ENCODE results near the gene RHOF. TPM values are rescaled to one million over a fixed set of nuclear protein-coding genes. Genes with fewer than 3 reads are reported as not detected.

The RHOF gene
- total RNA-seq, 6 experiments from 2014 or later = 3.2 to 4.2 (median 3.6) TPM

- no peak overlapping the region for H3K27ac Mint-ChIP-seq
- H3K36me3 Mint-ChIP-seq (ENCODE audit: low read depth) = no peaks in the 10 kb centered on the region
- peaks cover 7% of the 10 kb centered on the region for H3K27me3 Mint-ChIP-seq (ENCODE audit: insufficient read depth)
- H3K4me3 Mint-ChIP-seq = no peak overlapping the region
- no peak for DNase-seq
- H3K4me1 Mint-ChIP-seq (ENCODE audit: low read depth) = peaks cover 25% of the 10 kb centered on the region
- no peak for TF ChIP-seq CTCF (IDR thresholded peaks at IDR 0.05)
- no peaks in the 10 kb centered on the region for H3K9me3 Mint-ChIP-seq
Measured at GRCh38 chr12:121779422-121779895, 14.0 kb downstream of the RHOF start.

DNA sequence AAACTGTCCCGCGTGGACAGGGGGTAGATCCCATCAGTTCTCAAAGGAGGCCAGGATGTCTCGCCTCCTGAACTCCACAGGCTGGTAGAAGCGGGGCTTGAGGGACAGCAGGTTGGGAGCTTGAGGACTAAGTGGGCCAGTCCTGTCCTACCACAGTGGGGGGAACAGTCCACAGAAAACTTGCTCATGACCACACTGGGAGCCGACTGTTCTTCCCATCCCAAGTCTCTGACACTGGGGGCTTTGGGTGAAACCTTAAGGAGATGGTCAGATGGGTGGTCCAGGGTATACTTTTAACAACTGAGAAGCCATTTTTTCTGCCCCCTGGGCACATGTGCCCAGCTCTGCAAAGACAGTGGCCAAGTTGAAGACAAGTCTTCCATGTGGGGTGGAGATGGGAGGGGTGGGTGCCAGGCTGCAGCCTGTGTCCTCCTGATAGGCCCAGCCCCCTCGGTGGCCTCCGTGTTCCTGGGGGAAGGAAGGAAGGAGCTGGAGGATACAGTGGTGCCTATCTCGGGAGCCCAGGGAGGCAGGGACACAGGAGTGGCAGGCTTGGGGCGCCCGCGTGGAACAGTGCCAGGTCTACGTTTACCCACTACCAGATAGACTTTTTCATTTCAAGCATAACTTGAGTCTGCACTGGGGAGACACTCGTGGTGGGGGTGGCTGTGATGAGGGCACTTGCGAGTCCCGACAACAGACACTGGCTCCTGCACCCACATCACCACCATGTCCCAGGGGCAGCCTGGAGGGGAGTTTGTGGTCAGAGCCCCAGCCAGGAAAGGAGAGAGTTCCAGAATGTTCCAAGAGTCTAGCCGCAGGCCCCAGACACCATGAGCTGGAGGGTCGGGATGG is 14.7 kb downstream of the RHOF start:
- Mint-ChIP-seq H3K9me3 (no peaks in the 10 kb centered on the region), H3K4me3 (no peak overlapping the region), H3K27me3 (ENCODE audit: insufficient read depth) (peaks cover 6% of the 10 kb centered on the region), H3K27ac (no peak overlapping the region), H3K4me1 (ENCODE audit: low read depth) (peaks cover 18% of the 10 kb centered on the region), H3K36me3 (ENCODE audit: low read depth) (no peaks in the 10 kb centered on the region)
- no peak for TF ChIP-seq CTCF (IDR thresholded peaks at IDR 0.05)
- no peak for DNase-seq

DNA sequence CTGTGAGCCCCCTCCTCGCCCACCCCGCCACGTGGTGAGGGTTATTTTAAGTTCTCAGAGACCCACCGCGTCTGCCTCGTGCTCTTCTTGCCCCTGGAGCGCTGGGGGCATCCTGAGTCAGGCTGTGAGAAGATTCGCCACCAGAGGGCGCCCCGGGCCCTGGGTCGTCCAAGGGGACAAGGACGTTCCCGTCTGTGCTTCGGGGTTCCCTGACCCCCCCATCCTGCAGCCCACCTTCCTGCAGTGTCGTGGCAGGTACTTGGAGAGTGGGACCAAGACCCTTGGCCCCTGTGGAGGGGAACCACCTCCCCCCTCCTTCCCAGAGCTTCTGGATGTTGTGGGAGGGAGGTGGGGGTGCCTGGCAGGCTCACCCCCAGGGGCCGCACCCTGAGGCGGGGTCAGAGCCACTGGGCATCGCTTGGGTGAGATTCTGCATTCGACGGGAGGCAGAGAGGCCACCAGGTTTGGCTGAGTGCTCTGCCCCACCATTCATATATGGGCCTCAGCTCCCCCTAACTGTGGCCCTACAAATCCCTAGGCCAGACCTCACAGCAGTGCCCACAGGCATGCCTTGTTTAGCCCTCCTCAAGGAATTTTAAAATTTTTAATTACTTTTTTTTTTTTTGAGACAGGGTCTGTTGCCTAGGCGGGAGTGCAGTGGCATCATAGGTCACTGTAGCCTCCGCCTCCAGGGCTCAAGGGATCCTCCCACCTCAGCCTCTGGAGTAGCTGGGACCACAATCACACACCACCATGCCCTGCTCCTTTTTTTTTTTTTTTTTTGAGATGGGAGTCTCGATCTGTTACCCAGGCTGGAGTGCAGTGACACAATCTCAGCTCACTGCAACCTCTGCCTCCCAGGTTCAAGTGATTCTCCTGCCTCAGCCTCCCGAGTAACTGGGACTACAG is 17.0 kb downstream of the RHOF start:
- H3K9me3 Mint-ChIP-seq = no peaks in the 10 kb centered on the region
- no peaks in the 10 kb centered on the region for H3K36me3 Mint-ChIP-seq (ENCODE audit: low read depth)
- peak; percentile 97 for TF ChIP-seq CTCF (IDR thresholded peaks at IDR 0.05)
- no peak overlapping the region for H3K27ac Mint-ChIP-seq
- 0 out of 2 replicates have a peak, but pooled peaks cover 2% of the 10 kb centered on the region for H3K27me3 Mint-ChIP-seq (ENCODE audit: insufficient read depth)
- H3K4me1 Mint-ChIP-seq (ENCODE audit: low read depth) = peaks cover 10% of the 10 kb centered on the region
- no peak for DNase-seq
- H3K4me3 Mint-ChIP-seq = no peak overlapping the region

DNA sequence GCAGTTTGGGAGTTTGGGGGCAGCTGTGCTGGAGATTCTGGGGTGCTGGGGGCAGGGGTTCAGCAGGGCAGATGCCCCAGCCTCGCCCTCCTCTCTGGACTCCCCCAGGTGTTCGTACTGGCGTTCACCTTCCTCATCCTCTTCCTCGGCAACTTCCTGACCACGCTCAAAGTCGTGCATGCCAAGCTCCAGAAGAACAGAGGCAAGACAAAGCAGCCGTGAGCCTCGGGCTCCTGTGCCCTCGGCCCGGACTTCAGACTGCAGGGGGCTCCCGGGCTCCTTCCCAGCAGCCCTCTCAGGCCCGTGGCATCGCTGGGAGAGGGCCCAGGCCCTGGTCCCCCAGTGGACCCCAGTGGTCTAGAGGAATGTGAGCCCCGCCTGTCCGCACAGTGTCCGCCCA is 18.0 kb downstream of the RHOF start:
- no peak for DNase-seq
- H3K27me3 Mint-ChIP-seq (ENCODE audit: insufficient read depth) = no peaks in the 10 kb centered on the region

More for the DNA sequence above, 18.0 kb downstream of the RHOF start:
- TF ChIP-seq CTCF (IDR thresholded peaks at IDR 0.05) = no peak
- peaks cover 9% of the 10 kb centered on the region for H3K4me1 Mint-ChIP-seq (ENCODE audit: low read depth)
- H3K4me3 Mint-ChIP-seq = no peak overlapping the region
- H3K27ac Mint-ChIP-seq = no peak overlapping the region
- H3K36me3 Mint-ChIP-seq (ENCODE audit: low read depth) = no peaks in the 10 kb centered on the region
- H3K9me3 Mint-ChIP-seq = no peaks in the 10 kb centered on the region
